Measurements from ENCODE around the gene LARP4B. TPM values are rescaled to one million over a fixed set of nuclear protein-coding genes. Genes with fewer than 3 reads are reported as not detected.

The LARP4B gene
- total RNA-seq, 1 experiment from 2014 or later: 181 TPM

DNA sequence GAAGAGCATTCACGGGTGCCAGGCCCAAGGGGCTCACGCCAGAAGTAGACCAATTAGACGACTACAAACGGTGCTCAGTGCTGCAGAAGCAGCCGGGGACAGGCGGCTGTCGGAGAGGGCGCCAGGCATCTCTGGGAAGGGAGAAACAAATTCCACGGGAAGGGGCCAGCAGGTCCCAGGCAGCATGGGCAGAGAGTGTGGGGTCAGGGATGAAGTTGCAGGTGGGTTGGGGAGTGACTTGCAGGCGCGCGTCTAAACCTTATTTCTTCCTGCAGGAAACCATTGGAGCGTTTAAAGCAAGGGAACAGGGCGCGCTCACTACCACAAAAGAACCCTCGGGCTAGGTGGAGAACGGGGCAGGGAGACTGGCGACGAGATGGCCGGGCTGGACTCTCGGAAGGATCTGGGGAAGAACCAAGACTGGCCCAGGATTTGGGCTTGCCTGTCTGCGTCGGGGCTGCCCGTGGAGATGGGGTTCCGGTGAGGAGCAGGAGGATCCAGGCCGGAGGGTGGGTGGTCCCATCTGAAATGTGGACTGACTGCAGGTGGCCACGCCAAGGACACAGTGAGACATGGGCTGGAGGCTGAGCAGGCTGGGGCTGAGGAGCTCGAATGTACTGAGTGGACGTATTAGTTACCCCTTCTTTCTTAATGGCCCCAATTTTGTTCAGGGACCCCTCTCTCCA, 125.7 kb downstream of the LARP4B start:
- intact Hi-C loops (cut with micrococcal nuclease; ENCODE audit: unreplicated experiment): no loop called here
- Mint-ChIP-seq H3K27ac (ENCODE audit: unreplicated experiment) (peak overlapping the region; percentile 32), H3K36me3 (ENCODE audit: insufficient read depth, unreplicated experiment) (peaks cover 90% of the 10 kb centered on the region), H3K4me1 (ENCODE audit: low read depth, unreplicated experiment) (no peaks in the 10 kb centered on the region), H3K4me3 (ENCODE audit: low read depth, unreplicated experiment) (no peak overlapping the region), H3K27me3 (ENCODE audit: unreplicated experiment) (no peaks in the 10 kb centered on the region), H3K9me3 (ENCODE audit: low read depth, unreplicated experiment) (no peaks in the 10 kb centered on the region)
- TF ChIP-seq, protein P1, sequence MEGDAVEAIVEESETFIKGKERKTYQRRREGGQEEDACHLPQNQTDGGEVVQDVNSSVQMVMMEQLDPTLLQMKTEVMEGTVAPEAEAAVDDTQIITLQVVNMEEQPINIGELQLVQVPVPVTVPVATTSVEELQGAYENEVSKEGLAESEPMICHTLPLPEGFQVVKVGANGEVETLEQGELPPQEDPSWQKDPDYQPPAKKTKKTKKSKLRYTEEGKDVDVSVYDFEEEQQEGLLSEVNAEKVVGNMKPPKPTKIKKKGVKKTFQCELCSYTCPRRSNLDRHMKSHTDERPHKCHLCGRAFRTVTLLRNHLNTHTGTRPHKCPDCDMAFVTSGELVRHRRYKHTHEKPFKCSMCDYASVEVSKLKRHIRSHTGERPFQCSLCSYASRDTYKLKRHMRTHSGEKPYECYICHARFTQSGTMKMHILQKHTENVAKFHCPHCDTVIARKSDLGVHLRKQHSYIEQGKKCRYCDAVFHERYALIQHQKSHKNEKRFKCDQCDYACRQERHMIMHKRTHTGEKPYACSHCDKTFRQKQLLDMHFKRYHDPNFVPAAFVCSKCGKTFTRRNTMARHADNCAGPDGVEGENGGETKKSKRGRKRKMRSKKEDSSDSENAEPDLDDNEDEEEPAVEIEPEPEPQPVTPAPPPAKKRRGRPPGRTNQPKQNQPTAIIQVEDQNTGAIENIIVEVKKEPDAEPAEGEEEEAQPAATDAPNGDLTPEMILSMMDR (IDR thresholded peaks at IDR 0.05; ENCODE audit: unreplicated experiment): no peak
- CTCF ChIA-PET: no interaction called here
- no peak for DNase-seq
- BruUV-seq (replicated peaks): no TSS peak

DNA sequence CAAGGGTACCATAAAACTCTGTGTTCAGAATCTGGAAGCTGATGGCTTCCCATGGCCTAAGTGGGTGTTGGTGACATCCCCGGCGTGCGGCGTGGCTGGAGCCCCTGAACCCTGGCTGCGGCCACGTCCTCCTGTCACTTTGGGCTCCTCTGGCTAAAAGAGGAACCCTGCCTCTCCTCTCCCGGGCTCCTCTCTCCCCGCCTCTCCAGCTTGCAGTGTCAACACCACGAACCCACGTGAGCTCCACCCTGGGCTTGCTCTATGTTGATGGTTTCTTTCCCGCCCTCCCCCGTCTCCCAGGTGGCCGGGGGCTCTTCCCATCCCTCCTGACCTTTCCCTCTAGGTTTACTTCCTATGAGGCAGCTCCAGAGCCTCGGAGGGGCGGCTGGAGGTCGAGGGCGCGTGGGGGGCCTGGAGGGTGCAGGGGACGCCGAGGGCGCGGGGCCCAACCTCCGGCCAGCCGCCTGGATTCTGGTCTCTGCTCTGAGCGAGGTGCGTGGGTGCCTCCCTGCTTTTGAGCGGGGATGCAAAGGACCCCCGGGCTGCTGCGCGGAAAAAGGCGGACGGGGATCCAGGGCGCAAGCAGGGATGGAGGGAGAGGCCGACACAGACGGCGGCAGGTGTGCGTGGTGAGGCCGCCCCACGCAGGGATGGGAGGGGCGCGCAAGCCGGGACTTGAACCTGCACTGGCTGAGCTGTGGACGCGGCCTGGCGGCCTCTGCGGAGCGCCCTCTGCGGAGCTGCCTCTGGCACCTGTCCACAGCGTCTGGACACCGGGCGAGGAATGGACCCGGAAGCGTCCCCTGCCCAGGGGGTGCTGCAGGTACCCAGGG, 126.5 kb downstream of the LARP4B start:
- Mint-ChIP-seq H3K4me1 (ENCODE audit: low read depth, unreplicated experiment) (no peaks in the 10 kb centered on the region), H3K27ac (ENCODE audit: unreplicated experiment) (peak overlapping the region; percentile 60), H3K36me3 (ENCODE audit: insufficient read depth, unreplicated experiment) (peaks cover 83% of the 10 kb centered on the region), H3K27me3 (ENCODE audit: unreplicated experiment) (no peaks in the 10 kb centered on the region), H3K9me3 (ENCODE audit: low read depth, unreplicated experiment) (no peaks in the 10 kb centered on the region), H3K4me3 (ENCODE audit: low read depth, unreplicated experiment) (no peak overlapping the region)
- intact Hi-C loops (cut with micrococcal nuclease; ENCODE audit: unreplicated experiment): no loop called here
- BruUV-seq (replicated peaks): no TSS peak
- CTCF ChIA-PET: no interaction called here
- no peak for DNase-seq
- TF ChIP-seq, protein P1 (IDR thresholded peaks at IDR 0.05; ENCODE audit: unreplicated experiment): no peak

DNA sequence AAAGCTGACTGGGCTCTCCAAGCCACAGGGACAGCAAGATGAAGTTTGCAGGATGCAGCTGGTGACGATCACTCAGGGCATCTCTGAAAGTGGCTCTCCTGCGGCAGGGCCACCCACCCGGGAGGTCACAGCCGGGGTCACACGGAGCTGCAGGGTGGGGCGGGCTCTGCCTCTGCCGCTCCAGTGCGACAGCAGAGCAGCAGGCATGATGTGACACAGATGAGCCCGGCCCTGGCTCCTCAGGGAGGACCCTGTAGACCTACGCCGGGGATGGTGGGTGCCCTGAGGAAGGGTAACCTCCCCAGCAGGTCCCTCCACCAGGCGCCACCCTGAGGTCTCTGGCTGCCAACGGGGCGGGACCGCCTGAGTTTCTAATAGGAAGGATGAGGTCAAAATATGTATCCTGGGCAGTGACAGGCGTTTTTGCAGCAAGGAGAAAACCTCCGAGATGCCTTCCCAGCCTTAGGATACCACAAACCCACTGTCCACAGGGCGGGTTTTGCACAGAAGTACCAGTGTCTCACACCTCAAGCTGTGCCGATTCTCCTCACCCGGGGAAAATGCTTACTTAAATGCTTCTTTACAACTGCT, 127.2 kb downstream of the LARP4B start:
- Mint-ChIP-seq H3K4me1 (ENCODE audit: low read depth, unreplicated experiment) (no peaks in the 10 kb centered on the region), H3K27ac (ENCODE audit: unreplicated experiment) (peak overlapping the region; percentile 60), H3K27me3 (ENCODE audit: unreplicated experiment) (no peaks in the 10 kb centered on the region), H3K36me3 (ENCODE audit: insufficient read depth, unreplicated experiment) (peaks cover 81% of the 10 kb centered on the region), H3K4me3 (ENCODE audit: low read depth, unreplicated experiment) (no peak overlapping the region), H3K9me3 (ENCODE audit: low read depth, unreplicated experiment) (peaks cover 1% of the 10 kb centered on the region)
- CTCF ChIA-PET: no interaction called here
- no TSS peak for BruUV-seq (replicated peaks)
- TF ChIP-seq, protein P1 (IDR thresholded peaks at IDR 0.05; ENCODE audit: unreplicated experiment): no peak
- DNase-seq: no peak
- intact Hi-C loops (cut with micrococcal nuclease; ENCODE audit: unreplicated experiment): no loop called here

DNA sequence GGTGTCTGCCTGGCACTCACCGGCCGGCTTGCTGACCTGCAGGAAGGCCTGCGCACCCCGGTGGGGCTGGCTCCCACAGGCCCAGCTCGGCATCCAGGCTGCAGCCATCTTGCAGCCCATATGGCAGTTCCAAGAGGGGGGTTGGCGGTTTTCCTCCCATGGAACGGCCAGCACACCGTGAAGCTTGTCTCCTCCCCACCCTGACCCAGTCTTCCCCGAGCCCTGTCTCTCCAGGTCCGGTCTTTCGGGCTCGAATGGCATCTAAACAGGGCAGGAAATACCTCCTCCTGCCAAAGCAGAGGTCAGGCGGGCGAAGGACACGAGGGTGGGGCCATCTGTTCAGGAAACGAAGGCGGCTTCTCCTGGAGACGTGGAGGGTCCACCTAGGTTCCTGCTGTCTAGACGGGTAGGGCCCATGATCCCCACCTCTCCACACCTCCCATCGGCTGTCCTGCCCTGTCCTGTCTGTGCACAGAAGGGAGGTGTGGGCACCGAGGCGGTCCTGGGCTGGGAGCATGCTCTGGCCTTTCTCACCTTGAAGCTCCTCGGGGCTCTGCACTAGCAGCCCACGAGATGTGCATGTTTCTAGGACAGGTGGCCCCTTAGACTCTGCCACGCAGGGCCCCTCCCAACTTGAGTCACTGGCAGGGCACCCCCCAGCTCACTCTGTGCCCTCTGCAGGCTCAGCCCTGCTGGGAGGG, 128.3 kb downstream of the LARP4B start:
- TF ChIP-seq, protein P1 (IDR thresholded peaks at IDR 0.05; ENCODE audit: unreplicated experiment): no peak
- H3K36me3 Mint-ChIP-seq (ENCODE audit: insufficient read depth, unreplicated experiment): peaks cover 82% of the 10 kb centered on the region
- H3K4me1 Mint-ChIP-seq (ENCODE audit: low read depth, unreplicated experiment): no peaks in the 10 kb centered on the region
- no peaks in the 10 kb centered on the region for H3K27me3 Mint-ChIP-seq (ENCODE audit: unreplicated experiment)
- no peak for DNase-seq
- intact Hi-C loops (cut with micrococcal nuclease; ENCODE audit: unreplicated experiment): no loop called here
- no peak overlapping the region for H3K27ac Mint-ChIP-seq (ENCODE audit: unreplicated experiment)
- CTCF ChIA-PET: no interaction called here
- H3K9me3 Mint-ChIP-seq (ENCODE audit: low read depth, unreplicated experiment): peaks cover 9% of the 10 kb centered on the region
- no peak overlapping the region for H3K4me3 Mint-ChIP-seq (ENCODE audit: low read depth, unreplicated experiment)
- no TSS peak for BruUV-seq (replicated peaks)

All from Calu3 (cell line).